Stimulated activated CD8-positive, alpha-beta memory T cell treated with anti-CD3 and anti-CD28 coated beads, Interleukin-12 subunit alpha, Interleukin-12 subunit beta, amount 100 ng/mL, for 24 hours (primary cell): ENCODE measurements around the gene NOP58.
"Not testable (repeated sequence)": the region's sequence is repeated elsewhere in the genome, so short reads cannot be mapped to it uniquely, and the experiment has no call there.

Experiments used
- DNase-seq: peaks from one replicate; pipeline ENCODE4 v3.0.0-alpha.2; 2020; ENCODE audit errors: extremely low read depth

The NOP58 gene

GRCh38 chr2:202306034-202306433, 40.5 kb downstream of the NOP58 start:
- no peak for DNase-seq

GRCh38 chr2:202307690-202308089, 42.1 kb downstream of the NOP58 start:
- DNase-seq = no peak

GRCh38 chr2:202311823-202312388, 46.3 kb downstream of the NOP58 start:
- no peak for DNase-seq

- no peak for DNase-seq
These were observed 48.6 kb downstream of the NOP58 start for GRCh38 chr2:202314116-202314515.

- no peak for DNase-seq
These were observed 51.7 kb downstream of the NOP58 start for GRCh38 chr2:202317080-202317857.

GRCh38 chr2:202320362-202320761, 54.8 kb downstream of the NOP58 start:
- DNase-seq = not testable (repeated sequence)

- no peak for DNase-seq
These were observed 56.9 kb downstream of the NOP58 start for GRCh38 chr2:202322435-202322834.

GRCh38 chr2:202327858-202328257, 62.3 kb downstream of the NOP58 start:
- DNase-seq = no peak

GRCh38 chr2:202335791-202336467, 70.4 kb downstream of the NOP58 start:
- DNase-seq = no peak

GRCh38 chr2:202337151-202337550, 71.6 kb downstream of the NOP58 start:
- DNase-seq = no peak

GRCh38 chr2:202337706-202338346, 72.3 kb downstream of the NOP58 start:
- no peak for DNase-seq

- no peak for DNase-seq
These were observed 73.7 kb downstream of the NOP58 start for GRCh38 chr2:202339071-202339870.

- no peak for DNase-seq
These were observed 78.6 kb downstream of the NOP58 start for GRCh38 chr2:202344178-202344577.

GRCh38 chr2:202346180-202346579, 80.6 kb downstream of the NOP58 start:
- DNase-seq = no peak
